ENCODE results near the gene PSMB7. TPM values are rescaled to one million over a fixed set of nuclear protein-coding genes. Genes with fewer than 3 reads are reported as not detected.

Gene PSMB7
- total RNA-seq, 4 donors from 2014 or later, result 74.7 to 181 (median 100) TPM

DNA sequence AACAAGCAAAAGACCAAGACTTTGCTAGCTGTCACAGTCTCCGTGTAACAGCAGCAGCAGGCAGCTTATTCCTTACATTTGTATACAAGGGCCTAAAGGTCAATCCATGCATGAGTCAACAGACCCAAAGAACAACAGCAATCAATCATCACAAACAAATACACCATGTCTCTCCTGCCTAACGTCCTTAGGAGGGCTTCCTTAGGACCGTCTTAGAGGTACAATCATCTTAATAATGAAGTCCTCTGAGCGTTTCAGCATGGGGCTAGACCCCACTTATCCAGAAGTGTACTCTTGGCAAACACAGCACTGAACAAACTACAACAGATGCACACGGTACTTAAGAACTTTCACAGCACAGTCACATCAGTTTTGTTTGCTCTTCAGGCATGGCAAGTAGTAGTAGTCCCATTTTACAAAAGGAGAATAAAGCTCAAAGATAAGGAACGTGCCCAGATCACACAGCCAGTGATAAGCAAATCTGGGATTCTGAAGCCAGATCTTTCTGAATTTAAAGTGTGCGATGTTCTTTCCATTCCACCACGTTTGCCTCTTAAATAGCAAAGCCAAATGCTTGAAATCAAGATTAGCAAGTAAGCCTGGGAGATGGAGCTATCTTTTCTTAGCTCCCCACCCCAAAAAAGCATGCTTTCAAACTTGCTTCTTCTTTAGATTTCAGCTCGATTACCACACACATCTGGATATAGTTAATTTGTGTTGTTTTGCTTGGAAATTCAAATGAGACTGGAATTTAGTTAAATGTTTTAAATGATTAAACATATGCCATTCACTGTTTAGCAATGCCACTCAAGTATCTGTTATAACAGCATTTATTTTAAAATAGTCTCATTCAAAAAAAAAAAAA lies 24.2 kb downstream of the PSMB7 start:
- 43 to 46% methylated on average over 9 of the region's 9 CpGs for WGBS, 2 donors
- H3K27ac ChIP-seq, result peak overlapping the region in 1 of 4 donors; percentile 13
- TF ChIP-seq, protein P1, sequence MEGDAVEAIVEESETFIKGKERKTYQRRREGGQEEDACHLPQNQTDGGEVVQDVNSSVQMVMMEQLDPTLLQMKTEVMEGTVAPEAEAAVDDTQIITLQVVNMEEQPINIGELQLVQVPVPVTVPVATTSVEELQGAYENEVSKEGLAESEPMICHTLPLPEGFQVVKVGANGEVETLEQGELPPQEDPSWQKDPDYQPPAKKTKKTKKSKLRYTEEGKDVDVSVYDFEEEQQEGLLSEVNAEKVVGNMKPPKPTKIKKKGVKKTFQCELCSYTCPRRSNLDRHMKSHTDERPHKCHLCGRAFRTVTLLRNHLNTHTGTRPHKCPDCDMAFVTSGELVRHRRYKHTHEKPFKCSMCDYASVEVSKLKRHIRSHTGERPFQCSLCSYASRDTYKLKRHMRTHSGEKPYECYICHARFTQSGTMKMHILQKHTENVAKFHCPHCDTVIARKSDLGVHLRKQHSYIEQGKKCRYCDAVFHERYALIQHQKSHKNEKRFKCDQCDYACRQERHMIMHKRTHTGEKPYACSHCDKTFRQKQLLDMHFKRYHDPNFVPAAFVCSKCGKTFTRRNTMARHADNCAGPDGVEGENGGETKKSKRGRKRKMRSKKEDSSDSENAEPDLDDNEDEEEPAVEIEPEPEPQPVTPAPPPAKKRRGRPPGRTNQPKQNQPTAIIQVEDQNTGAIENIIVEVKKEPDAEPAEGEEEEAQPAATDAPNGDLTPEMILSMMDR (IDR thresholded peaks at IDR 0.05), result no peak
- TF ChIP-seq EP300 (IDR thresholded peaks at IDR 0.05) (no peak), POLR2A (IDR thresholded peaks at IDR 0.05) (no peak)
- no peaks in the 10 kb centered on the region for H3K9me3 ChIP-seq
- H3K4me1 ChIP-seq, result peaks cover 0 to 67% (median 9%) of the 10 kb centered on the region in 4 donors
- H3K27me3 ChIP-seq, result no peaks in the 10 kb centered on the region
- no peak overlapping the region for H3K4me3 ChIP-seq
- DNase-seq (ENCODE audit: low spot score in 2 of 2), result no peak
- peaks cover 0 to 3% (median 0%) of the 10 kb centered on the region in 3 donors for H3K36me3 ChIP-seq

DNA sequence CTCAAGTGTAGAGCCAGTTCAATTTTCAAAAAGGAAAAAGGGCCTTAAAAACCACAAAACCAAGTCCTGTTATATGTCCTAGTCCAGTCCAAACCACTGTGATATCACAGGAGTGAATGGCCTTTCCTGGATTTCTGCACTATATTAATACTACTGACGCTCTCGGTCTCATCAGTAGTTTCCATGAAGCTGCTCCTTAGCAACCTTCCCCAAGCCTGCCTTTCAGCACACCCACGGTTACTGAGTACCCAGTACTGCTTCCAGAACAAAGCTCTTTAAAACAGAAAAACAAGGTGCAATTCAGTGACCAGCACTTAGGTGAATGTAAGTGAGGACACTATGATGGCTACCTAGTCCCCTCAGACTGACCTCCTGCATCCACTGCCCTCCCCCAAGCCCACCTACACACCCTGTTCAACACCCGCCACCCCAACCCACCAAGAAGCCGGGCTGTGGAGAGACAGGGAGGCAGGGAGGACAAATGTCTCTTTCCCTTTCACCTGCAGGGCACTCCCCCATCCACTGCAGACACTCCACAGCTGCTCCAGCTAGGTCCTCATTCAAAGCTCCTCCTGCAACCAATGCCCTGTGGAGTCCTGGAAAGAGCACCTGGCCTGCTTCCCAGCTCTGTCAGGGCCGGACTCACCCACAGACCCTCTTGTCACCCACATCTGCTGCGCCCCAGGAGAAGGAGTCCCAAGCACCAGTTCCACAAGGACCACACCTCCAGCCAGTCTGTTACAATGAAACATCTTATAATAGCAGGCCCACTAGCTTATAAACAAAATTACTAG lies 25.9 kb downstream of the PSMB7 start:
- no peak overlapping the region for H3K4me3 ChIP-seq
- TF ChIP-seq EP300 (IDR thresholded peaks at IDR 0.05) (no peak), POLR2A (IDR thresholded peaks at IDR 0.05) (no peak)
- TF ChIP-seq, protein P1 (IDR thresholded peaks at IDR 0.05), result no peak
- 73 to 77% methylated on average over 7 of the region's 7 CpGs for WGBS, 2 donors
- H3K4me1 ChIP-seq, result peaks cover 0 to 61% (median 9%) of the 10 kb centered on the region in 4 donors
- H3K36me3 ChIP-seq, result peaks cover 0 to 3% (median 0%) of the 10 kb centered on the region in 3 donors
- H3K27me3 ChIP-seq, result no peaks in the 10 kb centered on the region
- no peak for DNase-seq (ENCODE audit: low spot score in 2 of 2)
- no peaks in the 10 kb centered on the region for H3K9me3 ChIP-seq
- H3K27ac ChIP-seq, result no peak overlapping the region

DNA sequence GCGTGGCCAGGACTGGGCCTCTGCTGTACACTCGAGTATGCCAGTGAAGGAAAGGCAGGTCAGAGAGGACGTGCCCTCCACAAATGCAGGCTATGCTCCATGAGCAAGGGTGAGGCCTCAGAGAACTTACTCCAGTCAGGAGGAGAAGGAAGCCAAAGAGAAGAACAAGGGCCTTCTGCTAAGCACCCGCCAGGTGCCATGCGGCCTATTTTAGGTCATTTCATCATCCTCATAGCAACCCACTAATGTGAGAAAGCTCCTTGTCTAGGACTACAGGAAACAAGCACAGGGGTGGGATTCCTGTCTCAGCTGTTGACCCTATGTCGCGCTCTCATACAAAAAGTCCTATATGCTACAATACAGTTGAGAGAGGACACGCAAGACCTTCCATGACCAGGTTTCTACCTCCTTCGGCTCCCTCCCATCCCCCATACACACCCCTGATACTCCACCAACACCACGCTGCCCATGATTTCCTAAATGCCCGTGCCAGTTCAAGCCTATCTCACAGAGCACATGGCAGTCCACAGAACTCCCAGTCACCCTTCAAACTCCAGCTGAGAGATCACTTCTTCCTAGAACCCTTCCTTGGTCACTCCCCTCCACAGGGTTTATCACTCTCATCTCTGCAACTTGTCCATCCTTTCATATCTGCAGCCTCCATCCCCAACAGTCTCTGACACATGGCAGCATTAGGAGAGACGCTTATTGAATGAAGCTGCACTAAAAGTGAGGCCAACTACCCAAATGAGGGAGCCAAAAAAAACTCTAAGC lies 26.8 kb downstream of the PSMB7 start:
- WGBS, 2 donors, result 83 to 87% methylated on average over 12 of the region's 12 CpGs
- Histone ChIP-seq H3K27ac (no peak overlapping the region), H3K27me3 (no peaks in the 10 kb centered on the region), H3K36me3 (peaks cover 0 to 6% (median 0%) of the 10 kb centered on the region in 3 donors), H3K4me3 (no peak overlapping the region), H3K4me1 (peaks cover 0 to 52% (median 9%) of the 10 kb centered on the region in 4 donors), H3K9me3 (no peaks in the 10 kb centered on the region)
- no peak for DNase-seq (ENCODE audit: low spot score in 2 of 2)
- TF ChIP-seq, protein P1 (IDR thresholded peaks at IDR 0.05), result no peak
- TF ChIP-seq POLR2A (IDR thresholded peaks at IDR 0.05) (no peak), EP300 (IDR thresholded peaks at IDR 0.05) (no peak)

DNA sequence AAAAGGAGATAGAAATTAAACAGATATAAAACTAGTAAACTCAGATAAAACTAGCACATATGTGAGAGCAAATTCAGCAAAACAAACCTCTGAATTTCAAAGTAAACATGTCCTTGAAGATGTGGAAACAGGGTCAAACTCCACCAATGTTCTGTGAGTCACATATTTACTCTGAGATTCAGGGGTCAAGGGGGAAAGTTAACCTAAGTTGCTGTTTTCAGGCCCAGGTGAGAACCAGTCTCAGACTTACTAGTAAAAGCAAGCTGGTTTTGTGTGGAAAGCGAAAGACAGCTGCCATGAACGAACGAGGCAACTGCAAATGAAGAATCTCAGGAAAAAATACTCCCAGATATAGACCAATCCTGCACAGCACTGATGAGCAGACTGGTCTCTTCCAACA lies 29.0 kb downstream of the PSMB7 start:
- H3K27ac ChIP-seq, result no peak overlapping the region
- H3K4me3 ChIP-seq, result no peak overlapping the region
- TF ChIP-seq POLR2A (IDR thresholded peaks at IDR 0.05), result no peak
- no peak for TF ChIP-seq EP300 (IDR thresholded peaks at IDR 0.05)
- TF ChIP-seq, protein P1 (IDR thresholded peaks at IDR 0.05), result no peak
- peaks cover 0 to 22% (median 0%) of the 10 kb centered on the region in 3 donors for H3K36me3 ChIP-seq
- WGBS, 2 donors, result 89 to 90% methylated on average over 3 of the region's 3 CpGs
- no peaks in the 10 kb centered on the region for H3K27me3 ChIP-seq
- H3K4me1 ChIP-seq, result peaks cover 0 to 29% (median 7%) of the 10 kb centered on the region in 4 donors
- no peak for DNase-seq (ENCODE audit: low spot score in 2 of 2)
- no peaks in the 10 kb centered on the region for H3K9me3 ChIP-seq
